Dermis blood vessel endothelial cell (primary cell): ENCODE results near the gene STAT5A. TPM values are rescaled to one million over a fixed set of nuclear protein-coding genes. Genes with fewer than 3 reads are reported as not detected.
"Not testable (repeated sequence)": the region's sequence is repeated elsewhere in the genome, so short reads cannot be mapped to it uniquely, and the experiment has no call there.

Experiments used
- DNase-seq: peaks from one replicate; pipeline ENCODE4 v3.0.0; 2010
- total RNA-seq: library from RNA; depleted of rRNA; stranded (reverse); fragments of >200 nt; gene quantifications from 2 replicates; pipeline ENCODE4 v1.2.3, GENCODE V29; 2014

Gene STAT5A
- total RNA-seq, 1 donor from 2014 or later = 60.2 TPM

DNA sequence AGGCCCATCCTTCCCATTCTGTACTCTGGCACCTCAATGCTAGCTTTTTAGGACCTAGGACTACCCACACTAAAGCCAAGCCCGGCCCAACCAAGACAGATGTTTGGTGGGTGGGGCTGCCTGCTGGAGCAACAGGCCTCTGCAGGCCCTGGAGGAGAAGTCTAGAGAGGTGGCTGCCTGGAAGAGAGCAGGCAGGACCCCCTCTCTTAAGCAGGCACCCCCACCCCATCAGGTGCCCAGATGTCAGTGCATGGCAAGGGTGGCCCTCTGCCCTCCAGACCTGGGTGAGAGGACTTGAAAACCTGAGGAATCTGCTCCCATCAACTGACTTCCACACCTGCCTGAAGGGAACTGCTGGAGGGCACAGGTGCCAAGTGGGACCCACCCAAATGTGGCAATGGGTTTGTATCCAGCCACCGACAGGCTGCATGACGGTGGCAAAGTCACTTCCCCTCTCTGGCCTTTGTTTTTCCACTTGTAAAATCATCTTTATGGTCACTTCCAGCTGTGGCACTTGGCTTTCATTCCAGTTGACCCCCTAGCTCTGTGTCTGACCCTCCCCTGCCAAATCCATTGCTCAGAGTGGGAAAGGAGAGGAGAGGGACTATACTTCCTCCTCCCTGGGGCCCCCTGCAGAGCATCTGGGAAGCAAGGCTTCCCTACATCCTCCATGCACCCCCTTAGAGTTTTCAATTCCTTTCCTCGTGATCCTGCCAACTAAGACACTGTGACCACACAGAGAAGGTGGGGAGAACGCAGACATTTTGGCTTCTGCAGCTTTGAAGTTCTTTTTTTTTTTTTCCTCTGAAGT is 1.7 kb upstream of the STAT5A start:
- DNase-seq = no peak

DNA sequence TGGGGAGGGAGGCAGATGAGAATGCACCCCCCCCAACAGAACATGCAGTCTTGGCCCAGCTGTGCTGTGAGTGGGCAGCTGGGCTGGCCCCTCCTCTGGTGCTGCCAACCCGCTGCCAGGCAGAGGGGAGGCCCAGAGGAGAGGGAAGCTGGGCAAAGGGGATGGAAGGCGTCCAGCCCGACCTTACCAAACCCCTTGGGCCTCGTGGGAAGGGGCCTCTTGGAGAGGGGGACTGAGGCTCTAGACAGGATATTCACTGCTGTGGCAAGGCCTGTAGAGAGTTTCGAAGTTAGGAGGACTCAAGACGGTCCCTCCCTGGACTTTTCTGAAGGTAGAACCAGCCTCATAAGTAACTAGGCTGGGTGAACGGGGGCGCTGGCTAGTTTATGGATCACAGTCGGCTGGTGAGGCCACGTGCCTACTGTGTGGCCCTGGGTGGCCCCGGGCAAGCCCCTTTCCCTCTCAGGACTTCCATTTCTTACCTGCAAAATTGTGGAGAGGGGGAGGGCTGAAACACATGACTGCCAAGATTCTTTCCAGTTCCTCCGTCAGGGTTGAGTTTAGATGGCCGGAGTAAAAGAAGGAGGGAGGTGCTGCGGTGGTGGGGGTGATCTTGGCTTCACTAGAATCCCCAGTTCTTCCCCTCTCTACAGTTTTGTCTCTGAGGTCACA is 857 bp upstream of the STAT5A start:
- no peak for DNase-seq

DNA sequence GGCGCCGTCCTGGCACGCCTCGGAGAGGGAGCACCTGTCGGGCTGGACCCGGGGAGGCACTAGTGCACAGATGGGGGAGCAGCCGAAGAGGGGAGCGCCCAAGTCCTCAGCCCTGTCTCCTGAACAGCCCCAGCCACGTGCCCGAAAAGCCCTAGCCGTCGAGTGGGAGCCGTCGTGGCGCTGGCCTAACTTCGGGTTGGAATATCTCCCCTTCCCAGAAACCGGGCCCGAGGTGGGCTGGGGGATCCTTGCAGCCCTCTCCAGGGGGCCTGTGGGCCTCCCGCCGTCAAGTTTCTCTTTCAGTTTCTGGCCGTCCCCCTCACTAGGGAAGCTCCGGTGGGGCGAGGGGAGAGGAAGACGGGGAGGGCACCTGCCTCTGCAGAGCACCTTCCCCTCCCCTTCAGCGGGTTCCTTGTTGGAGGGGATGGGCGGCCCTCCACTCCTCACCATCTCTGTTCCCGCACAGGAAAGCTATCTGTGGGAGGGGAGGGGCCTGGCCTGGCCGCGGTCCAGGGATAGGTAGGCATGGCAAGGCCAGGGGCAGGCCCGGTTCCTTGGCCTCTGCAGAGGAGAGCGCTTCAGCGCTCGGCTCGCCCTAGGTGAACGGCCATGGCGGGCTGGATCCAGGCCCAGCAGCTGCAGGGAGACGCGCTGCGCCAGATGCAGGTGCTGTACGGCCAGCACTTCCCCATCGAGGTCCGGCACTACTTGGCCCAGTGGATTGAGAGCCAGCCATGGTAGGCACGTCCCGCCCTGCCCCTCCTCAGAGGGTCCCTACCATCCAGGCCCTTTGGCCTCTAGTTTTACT is 709 bp downstream of the STAT5A start:
- DNase-seq = no peak

DNA sequence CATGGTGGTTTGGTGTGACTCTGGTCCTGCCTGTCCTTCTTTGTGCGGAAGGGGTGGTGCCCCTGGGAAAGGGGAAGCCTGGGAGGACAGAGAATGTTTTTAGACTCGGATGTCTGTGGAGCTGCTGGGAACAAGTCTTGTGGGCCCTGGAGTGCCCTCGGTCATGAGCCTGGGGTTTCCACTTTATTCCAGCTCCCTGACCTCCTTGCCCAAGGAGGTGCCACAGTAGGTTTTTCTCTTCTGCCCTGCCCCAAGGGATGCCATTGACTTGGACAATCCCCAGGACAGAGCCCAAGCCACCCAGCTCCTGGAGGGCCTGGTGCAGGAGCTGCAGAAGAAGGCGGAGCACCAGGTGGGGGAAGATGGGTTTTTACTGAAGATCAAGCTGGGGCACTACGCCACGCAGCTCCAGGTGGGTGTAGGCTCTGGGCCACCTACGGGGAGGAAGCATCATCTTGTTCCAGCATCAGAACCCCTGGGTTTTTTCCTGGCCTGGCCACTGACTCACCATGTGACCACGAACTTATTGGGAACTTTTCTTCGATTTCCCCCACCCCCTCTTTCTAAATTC is 1.4 kb downstream of the STAT5A start:
- DNase-seq = no peak

DNA sequence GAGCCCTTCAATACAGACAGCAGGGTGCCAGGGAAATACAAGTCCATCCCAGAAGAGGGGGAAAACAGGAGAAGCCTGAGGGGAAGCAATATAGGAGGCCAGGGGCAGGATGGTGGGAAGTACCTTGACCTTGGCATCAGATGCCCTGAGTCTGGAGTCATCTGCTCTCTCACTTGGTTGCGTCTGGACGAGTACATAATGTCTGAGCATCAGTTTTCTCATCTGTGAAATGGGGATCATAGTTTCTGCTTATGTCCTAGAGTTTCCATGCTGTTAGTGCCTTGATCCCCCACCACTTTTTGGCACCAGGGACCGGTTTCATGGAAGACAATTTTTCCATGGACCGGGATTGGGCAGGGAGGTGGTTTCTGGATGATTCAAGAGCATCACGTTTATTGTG is 2.3 kb downstream of the STAT5A start:
- DNase-seq = peak; percentile 27

DNA sequence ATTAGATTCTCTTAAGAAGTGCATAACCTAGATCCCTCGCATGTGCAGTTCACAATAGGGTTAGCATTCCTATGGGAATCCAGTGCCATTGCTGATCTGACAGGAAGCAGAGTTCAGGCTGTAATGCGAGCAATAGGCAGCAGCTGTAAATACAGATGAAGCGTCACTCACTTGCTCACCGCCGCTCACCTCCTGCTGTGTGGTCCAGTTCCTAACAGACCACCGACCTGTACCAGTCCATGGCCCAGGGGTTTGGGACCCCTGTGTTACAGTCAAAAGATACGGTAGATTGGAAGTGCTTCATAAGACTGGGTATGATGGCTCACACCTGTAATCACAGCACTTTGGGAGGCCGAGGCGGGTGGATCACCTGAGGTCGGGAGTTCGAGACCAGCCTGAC is 2.8 kb downstream of the STAT5A start:
- DNase-seq = peak; percentile 83

DNA sequence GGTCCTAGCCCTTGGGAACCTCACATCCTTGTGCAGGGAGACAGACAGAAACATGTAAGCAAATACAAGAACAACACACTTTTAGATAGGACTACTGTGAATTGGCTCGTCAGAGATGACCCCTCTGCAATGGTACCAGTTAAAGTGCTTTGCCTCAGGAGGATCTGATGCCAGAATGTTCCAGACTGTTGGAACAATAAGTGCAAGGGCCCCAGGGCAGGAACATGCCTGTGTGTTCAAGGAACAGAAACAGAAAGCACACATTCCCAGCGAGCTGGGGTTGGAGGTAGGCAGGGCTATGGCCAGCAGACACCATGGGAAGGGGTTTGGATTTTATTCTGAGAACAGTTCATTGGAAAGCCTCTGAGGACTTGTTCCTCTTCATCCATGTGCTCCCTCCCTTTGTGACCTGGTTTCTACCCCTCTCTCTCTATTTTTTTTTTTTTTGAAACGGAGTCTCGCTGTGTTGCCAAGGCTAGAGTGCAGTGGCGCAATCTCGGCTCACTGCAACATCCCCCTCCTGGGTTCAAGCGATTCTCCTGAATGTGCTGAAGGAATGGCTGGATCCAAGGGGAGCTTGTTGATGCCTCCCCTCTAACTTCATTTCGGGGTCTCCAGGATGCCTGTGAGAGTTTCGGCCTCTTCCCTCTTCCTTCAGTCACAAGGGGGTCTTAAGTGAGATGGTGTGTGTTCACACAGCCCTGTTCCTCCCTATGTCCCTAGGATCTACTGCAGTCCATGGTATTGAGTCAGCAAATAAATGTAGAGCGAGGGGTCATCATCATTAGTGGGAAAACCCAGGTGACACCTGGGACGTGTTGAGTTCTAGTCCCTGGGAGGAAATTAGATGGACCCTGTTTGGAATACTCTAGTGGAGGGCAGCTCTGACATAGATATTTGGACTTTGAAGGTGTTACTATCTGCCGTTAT is 6.4 kb downstream of the STAT5A start:
- DNase-seq = no peak

DNA sequence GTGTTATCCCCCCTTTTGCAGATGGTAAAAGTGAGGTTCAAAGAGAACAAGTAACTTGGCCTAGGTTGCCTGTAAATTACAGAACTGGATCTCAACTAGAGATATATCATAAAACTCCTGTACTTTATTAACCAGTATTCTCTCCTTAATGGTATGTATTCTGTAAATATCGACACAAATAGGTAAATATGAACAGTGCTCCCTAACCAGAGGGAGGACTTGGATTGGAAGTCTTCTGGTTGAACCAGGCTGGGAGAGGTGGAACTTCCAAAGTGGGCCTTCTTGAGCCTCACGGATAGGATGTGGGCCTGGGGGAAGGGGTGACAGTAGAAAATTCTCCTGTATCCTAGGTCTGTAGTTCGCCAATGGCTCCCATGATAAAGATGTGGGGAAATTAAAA is 7.7 kb downstream of the STAT5A start:
- DNase-seq = no peak

DNA sequence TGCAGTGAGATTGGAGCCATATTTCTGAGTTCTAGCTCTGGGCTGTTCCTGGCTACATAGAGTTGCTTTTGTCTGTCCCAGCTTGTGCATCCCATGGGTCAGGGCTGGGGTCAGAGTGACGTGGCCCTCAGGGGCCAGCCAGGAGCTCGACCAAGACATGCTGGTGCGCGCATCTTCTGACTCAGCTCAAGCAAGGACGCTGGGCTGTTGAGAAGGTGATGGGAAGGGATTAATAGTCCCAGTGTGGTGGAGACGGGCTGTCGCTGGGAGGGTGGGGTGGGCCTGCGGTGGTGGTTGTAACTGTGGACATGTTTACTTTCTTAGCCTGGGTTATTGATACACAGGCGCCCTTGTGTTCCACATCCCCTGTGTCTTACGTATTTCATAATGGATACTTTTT is 9.5 kb downstream of the STAT5A start:
- not testable (repeated sequence) for DNase-seq

DNA sequence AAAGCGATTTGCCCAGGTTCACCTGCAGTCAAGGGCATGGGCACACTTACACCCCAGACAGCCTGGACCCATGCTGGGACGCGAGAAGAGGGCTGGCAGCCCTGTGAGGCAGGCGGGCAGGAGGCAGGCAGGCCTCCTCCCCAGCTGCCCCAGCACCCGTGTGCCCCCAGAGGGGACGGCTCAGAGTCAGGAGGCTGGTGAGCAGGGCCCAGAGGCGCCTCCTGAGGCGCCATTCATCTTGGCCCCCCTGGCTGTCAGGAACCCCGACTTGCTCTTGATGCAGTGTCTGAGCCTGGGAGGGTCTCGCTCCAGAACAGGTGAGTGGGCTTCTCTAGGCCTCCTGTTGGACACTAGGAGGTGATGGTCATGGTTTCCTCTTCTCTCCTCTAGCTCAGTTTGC is 11.1 kb downstream of the STAT5A start:
- not testable (repeated sequence) for DNase-seq

DNA sequence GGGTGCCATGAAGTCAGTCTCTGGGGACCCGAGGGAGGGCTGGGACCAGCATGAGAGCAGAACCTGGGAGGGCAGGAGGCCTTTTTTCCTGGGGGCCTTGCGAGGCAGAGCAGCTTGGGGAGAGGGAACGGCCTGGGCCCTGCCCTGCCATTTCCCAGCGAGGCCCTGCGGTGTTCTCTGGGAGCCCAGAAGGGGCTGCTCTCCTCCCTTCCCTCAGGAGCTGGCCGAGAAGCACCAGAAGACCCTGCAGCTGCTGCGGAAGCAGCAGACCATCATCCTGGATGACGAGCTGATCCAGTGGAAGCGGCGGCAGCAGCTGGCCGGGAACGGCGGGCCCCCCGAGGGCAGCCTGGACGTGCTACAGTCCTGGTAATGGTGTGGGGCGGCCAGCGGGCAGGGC is 11.6 kb downstream of the STAT5A start:
- not testable (repeated sequence) for DNase-seq

DNA sequence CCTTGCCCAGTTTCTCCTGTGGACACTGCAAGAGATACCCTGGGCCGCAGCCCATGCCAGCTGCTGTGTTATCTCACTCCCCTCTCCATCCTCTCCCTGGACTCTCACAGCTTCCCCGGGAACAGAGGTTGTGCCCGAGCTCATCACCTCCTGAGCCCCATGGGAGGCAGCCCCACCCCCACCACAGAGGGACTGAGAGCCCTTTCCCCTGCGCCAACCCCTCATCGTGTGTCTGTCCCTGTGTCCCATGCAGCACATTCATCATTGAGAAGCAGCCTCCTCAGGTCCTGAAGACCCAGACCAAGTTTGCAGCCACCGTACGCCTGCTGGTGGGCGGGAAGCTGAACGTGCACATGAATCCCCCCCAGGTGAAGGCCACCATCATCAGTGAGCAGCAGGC is 12.7 kb downstream of the STAT5A start:
- no peak for DNase-seq

DNA sequence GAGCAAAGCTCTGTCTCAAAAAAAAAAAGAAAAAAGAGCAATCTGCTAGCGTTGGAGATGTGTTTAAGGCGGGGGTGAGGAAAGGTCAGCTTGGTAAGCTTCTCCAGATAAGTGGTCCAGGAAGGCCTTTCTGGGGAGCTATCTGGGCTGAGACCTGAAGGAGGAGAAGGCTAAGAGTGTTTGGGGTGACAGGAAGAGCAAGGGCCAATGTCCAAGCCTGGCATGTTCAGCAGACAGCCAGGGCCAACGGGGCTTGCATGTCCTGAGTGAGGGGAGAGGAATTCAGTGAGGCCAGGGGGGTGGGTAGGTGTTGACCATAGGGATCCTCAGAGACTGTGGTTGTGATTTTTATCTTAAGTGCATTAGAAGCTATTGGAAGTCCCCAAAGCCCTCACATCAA is 15.4 kb downstream of the STAT5A start:
- no peak for DNase-seq

DNA sequence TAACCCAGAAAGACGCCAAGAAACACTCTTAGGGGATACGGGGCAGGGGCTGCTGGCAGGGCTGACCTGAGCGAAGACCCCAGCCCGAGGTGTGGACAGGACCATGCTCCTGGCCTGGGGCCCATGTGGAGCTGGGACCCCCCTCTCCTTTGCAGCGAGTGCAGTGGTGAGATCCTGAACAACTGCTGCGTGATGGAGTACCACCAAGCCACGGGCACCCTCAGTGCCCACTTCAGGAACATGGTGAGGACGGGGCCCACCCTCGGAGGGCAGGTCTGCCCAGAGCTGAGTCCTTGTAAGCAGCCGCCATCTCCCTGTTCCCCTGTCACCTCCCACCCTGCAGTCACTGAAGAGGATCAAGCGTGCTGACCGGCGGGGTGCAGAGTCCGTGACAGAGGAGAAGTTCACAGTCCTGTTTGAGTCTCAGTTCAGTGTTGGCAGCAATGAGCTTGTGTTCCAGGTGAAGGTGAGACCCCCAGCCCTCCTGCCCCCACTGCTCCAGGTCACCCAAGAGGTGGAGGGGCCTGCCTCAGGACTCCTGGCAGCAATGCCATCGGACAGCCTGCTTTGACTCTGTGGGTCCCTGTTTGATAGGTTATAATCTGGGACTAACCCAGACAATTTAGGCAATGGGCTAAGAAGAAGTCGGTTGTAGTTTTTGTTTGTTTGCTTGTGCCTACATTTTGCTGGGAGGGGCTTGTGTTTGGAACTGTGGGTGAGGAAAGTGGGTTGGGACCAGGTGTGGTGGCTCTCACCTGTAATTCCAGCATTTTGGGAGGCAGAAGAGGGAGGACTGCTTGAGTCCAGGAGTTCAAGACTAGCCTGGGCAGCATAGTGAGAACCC is 16.1 kb downstream of the STAT5A start:
- DNase-seq = no peak

DNA sequence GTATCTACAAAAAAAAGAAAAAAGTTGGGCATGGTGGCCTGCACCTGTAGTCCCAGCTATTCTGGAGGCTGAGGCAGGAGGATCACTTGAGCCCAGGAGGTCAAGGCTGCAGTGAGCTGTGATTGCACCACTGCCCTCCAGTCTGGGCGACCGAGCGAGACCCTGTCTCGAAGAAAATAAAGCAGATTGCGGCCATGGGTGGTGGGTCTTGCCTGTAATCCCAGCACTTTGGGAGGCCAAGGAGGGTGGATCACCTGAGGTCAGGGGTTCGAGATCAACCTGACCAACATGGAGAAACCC is 16.7 kb downstream of the STAT5A start:
- DNase-seq = not testable (repeated sequence)

DNA sequence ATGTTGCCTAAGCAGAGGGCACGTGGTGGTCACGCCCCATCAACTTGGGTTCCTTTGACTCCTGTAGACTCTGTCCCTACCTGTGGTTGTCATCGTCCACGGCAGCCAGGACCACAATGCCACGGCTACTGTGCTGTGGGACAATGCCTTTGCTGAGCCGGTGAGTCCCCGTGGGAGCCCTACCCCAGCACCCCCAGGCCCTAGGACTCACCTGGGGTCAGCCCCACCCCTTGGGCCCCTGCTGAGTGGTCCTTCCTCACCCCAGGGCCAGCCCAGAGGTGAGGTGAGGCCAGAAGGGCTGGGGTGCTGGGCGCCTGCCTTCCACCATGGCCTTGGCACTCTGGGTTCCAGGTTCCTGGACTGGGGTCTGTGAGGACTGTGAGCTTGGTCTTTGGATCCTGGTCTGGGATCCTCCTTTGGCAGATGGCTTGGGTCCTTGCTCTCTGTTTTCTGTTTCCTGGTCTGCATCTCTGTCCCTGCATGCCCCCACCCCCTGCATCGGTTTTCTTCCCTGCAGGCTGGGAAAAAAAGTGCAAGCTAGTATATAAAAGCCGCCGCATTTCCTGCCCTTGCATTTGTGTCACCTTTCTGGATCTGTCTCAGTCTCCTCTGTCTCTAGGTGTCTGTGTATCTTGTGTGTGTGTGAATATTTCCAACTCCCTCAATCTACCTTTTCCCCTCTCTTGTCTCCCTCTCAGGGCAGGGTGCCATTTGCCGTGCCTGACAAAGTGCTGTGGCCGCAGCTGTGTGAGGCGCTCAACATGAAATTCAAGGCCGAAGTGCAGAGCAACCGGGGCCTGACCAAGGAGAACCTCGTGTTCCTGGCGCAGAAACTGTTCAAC is 17.5 kb downstream of the STAT5A start:
- no peak for DNase-seq

DNA sequence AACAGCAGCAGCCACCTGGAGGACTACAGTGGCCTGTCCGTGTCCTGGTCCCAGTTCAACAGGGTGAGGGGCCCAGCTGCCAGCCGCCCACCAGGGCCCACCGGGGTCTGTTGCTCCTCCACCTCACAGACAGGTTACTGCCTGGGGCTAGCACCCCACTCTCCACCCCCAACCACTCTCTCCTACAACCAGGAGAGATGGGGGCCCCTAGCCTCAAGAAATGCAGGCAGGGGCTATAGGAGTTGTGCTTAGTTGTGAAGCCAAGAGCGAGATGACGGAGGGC is 18.0 kb downstream of the STAT5A start:
- DNase-seq = no peak

DNA sequence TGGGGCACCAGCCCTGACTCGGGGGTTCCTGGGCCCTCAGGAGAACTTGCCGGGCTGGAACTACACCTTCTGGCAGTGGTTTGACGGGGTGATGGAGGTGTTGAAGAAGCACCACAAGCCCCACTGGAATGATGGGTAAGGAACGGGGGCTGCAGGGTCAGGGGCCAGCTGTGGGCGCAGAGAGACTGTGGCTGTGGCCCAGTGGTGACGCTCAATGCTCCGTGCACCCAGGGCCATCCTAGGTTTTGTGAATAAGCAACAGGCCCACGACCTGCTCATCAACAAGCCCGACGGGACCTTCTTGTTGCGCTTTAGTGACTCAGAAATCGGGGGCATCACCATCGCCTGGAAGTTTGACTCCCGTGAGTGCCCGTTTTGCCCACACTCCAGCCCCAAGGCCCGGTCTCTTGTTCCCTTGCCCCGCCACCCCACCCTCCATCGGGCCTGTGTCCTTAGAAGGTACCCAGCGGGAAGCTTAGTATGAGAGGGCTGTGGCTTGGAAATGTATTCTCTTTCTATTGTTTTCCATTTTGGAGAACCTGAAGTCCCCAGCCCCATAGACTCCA is 19.1 kb downstream of the STAT5A start:
- DNase-seq = no peak

DNA sequence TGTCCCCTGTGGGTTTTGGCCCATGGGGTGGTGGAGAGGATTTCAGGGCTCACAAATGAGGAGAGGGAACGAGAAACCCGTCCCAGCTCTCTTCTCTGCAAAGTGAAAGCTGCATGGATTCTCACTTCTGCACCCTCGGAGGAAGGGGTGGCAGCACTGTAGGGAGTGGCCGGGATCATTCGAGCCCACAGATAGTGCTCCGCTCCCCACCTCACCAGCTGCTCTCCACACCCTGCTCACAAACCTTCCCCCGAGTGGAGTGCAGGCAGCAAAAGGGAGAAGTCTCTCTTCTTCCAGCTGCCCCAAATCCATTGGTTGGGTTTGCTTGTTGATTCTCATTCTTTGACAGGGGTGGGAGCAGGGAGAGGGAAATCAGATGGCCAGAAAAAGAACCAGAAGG is 20.1 kb downstream of the STAT5A start:
- DNase-seq = no peak

DNA sequence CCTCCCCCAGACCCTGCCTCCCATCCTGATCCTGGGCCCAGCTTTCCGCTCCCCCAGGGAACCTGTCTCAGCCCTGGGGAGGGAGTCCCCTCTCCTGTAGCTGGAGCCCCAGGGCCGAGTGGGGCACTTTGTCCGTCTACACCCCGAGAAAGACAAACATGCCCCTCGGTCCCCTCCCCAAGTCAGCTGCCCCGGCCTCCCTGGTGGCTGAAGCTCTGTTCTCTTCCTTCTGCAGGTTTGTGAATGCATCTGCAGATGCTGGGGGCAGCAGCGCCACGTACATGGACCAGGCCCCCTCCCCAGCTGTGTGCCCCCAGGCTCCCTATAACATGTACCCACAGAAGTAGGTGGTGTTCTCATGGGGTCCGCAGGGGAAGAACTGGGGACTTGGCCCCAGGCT is 20.8 kb downstream of the STAT5A start:
- DNase-seq = no peak
